Neuron (in vitro differentiated cells): ENCODE results near the gene MMP7.
"Not testable (repeated sequence)": the region's sequence is repeated elsewhere in the genome, so short reads cannot be mapped to it uniquely, and the experiment has no call there.

Source experiments
- H2AFZ ChIP-seq: one replicate; pipeline ENCODE4 v1.6.1; 2013; ENCODE audit warnings: low read depth, mild to moderate bottlenecking, inconsistent platforms, low read length, moderate library complexity
- H3K27me3 ChIP-seq: one replicate; pipeline ENCODE4 v1.6.1; 2013; ENCODE audit warnings: low read length; ENCODE audit not compliant: insufficient read depth
- H3K36me3 ChIP-seq: one replicate; pipeline ENCODE4 v1.6.1; 2013; ENCODE audit warnings: low read length; ENCODE audit not compliant: insufficient read depth
- H3K4me1 ChIP-seq: one replicate; pipeline ENCODE4 v1.6.1; 2013; ENCODE audit warnings: low read length; ENCODE audit not compliant: insufficient read depth
- H3K4me3 ChIP-seq: 2 replicates; pipeline ENCODE4 v1.5.1; 2013; ENCODE audit warnings: mild to moderate bottlenecking, low read length, moderate library complexity
- H3K9me3 ChIP-seq: one replicate; pipeline ENCODE4 v1.6.1; 2013; ENCODE audit warnings: low read length

The MMP7 gene

DNA sequence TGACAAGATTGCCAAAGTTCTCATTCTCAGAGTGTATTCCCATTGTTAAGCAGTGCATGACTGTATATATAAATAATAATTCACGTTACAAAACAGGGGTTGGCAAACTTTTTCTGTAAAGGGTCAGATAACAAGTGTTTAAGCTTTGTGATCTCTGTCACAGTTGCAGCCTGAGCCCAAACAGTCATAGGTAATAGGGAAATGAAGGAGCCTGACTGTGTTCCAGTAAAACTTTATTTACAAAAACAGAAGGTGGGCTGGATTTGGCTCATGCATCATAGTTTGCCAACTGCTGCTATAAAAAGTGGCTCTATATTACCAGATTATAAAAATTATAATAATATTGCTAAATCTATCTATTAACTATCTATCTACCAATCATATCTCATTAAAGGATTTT is 3.5 kb downstream of the MMP7 start:
- Histone ChIP-seq H3K36me3 (no peaks in the 10 kb centered on the region), H2AFZ (no peak overlapping the region), H3K4me1 (no peaks in the 10 kb centered on the region), H3K4me3 (no peak overlapping the region), H3K27me3 (no peaks in the 10 kb centered on the region), H3K9me3 (no peaks in the 10 kb centered on the region)

GRCh38 chr11:102523887-102524286 is 6.7 kb downstream of the MMP7 start:
- Histone ChIP-seq H3K36me3 (no peaks in the 10 kb centered on the region), H2AFZ (no peak overlapping the region), H3K4me3 (no peak overlapping the region), H3K27me3 (no peaks in the 10 kb centered on the region), H3K4me1 (no peaks in the 10 kb centered on the region), H3K9me3 (no peaks in the 10 kb centered on the region)

- Histone ChIP-seq H3K4me3 (no peak overlapping the region), H3K9me3 (no peaks in the 10 kb centered on the region), H3K4me1 (no peaks in the 10 kb centered on the region), H3K27me3 (no peaks in the 10 kb centered on the region), H2AFZ (no peak overlapping the region), H3K36me3 (no peaks in the 10 kb centered on the region)
Observed at GRCh38 chr11:102523189-102523570, 7.4 kb downstream of the MMP7 start.

DNA sequence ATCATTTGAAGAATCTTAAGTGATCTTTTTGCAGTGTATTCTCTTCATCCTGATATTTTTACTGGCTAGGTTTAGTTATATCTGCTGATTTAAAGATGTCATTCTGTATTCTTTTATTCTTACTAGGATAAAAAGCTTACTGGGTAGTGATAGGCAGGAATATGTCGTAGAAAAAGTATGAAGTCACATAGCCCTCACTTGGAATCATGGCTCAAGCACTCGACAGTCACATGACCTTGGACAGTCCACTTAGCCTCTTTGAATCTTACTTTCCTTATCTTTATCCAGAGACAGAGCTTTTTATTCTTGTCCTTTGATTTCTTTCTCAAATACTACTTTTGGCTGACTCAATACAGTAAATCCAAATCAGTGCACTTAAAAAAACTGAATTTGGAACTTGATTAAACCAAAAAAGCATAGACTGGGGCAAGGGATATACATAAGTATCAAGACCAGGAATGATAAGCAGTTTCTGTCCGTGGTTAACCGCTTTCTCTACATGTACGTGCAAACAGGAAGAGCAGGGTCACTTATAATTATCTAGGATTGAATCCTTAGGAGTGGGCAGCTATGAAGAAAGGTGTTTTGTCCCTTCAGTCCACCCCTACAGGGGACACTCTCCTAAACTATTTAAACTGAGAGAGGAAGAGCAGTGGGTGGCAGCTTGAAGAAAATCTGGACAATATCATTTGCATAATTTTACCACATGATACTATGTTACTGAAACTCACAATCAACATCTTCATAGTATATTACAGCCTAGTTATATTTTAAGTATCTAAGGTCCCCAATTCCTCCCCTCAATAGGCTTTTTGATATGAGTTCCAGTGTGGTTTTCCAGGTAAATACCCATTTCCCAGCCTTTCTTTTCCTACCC is 8.0 kb downstream of the MMP7 start:
- Histone ChIP-seq H2AFZ (no peak overlapping the region), H3K36me3 (no peaks in the 10 kb centered on the region), H3K4me3 (no peak overlapping the region), H3K9me3 (no peaks in the 10 kb centered on the region), H3K27me3 (no peaks in the 10 kb centered on the region), H3K4me1 (no peaks in the 10 kb centered on the region)

DNA sequence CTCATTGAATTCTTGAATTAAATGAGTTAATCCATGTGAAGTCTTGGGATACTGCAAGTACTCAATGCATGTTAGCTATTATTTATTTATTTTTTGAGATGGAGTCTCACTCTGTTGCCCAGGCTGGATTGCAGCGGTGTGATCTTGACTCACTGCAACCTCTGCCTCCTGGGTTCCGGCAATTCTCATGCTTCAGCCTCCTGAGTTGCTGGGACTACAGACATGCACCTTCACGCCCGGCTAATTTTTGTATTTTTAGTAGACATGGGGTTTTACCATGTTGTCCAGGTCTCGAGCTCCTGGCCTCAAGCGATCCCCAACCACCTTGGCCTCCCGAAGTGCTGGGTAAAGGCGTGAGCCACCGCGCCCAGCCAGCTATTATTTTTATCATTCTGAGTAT is 9.4 kb downstream of the MMP7 start:
- Histone ChIP-seq H3K27me3 (no peaks in the 10 kb centered on the region), H2AFZ (no peak overlapping the region), H3K4me3 (no peak overlapping the region), H3K4me1 (no peaks in the 10 kb centered on the region), H3K36me3 (no peaks in the 10 kb centered on the region), H3K9me3 (no peaks in the 10 kb centered on the region)

DNA sequence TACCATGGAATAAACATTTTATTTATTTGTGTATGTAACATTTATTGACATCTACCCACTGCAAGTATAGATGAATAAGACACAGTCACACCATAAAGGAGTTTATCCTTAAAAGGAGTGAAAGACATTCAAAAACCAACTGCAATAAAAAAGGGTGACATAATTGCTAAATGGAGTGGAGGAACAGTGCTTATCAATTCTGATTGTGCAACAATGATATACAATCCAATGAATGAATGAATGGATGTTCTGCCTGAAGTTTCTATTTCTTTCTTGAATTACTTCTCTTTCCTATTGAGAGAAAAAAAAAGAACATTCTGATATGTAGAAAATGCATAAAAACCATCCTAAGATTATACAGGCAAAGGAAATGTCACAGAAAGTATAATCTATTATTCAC is 10.0 kb downstream of the MMP7 start:
- H2AFZ ChIP-seq: no peak overlapping the region
- H3K27me3 ChIP-seq: no peaks in the 10 kb centered on the region
- no peaks in the 10 kb centered on the region for H3K36me3 ChIP-seq
- no peaks in the 10 kb centered on the region for H3K4me1 ChIP-seq
- no peak overlapping the region for H3K4me3 ChIP-seq
- H3K9me3 ChIP-seq: no peaks in the 10 kb centered on the region

- Histone ChIP-seq H2AFZ (no peak overlapping the region), H3K27me3 (peaks cover 4% of the 10 kb centered on the region), H3K4me3 (no peak overlapping the region), H3K36me3 (no peaks in the 10 kb centered on the region), H3K9me3 (no peaks in the 10 kb centered on the region), H3K4me1 (no peaks in the 10 kb centered on the region)
Observed at GRCh38 chr11:102518296-102519094, 12.1 kb downstream of the MMP7 start.

DNA sequence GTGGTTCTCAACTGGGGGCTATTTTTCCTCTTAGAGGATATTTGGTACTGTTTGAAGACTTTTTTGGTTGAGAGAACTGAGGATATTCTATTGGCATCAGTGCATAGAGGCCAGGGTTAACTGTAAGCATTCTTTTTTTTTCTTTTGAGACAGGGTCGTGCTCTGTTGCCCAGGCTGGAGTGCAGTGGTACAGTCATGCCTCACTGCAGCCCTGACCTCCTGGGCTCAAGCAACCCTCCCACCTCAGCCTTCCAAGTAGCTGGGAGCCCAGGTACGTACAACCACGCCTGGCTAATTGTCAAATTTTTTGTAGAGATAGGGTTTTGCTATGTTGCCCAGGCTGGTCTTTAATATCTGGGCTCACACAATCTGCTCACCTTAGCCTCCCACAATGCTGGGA is 12.9 kb downstream of the MMP7 start:
- Histone ChIP-seq H3K27me3 (peaks cover 4% of the 10 kb centered on the region), H3K9me3 (no peaks in the 10 kb centered on the region), H3K36me3 (no peaks in the 10 kb centered on the region), H3K4me1 (no peaks in the 10 kb centered on the region), H2AFZ (no peak overlapping the region), H3K4me3 (no peak overlapping the region)

DNA sequence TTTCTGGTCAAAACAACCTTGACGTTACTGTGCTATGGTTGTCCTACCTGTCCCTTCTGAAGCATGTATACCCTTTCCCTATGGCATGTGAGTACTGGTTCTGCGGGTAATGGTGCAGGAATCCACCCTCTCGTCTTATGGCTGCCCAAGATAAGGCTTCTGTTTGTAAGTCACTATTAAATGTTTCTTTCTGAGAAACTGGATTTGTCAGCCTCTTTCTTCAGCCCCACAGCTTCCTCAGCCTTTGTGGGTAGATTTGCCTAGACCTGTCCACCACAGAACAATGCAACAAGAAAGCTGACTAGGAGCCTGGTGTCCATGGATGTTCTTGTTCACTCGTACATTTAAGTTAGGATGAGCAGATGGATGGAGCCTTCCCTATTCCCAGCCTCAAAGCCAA is 14.4 kb downstream of the MMP7 start:
- no peak overlapping the region for H2AFZ ChIP-seq
- peaks cover 4% of the 10 kb centered on the region for H3K27me3 ChIP-seq
- no peaks in the 10 kb centered on the region for H3K4me1 ChIP-seq
- no peaks in the 10 kb centered on the region for H3K9me3 ChIP-seq
- H3K4me3 ChIP-seq: no peak overlapping the region
- H3K36me3 ChIP-seq: no peaks in the 10 kb centered on the region

DNA sequence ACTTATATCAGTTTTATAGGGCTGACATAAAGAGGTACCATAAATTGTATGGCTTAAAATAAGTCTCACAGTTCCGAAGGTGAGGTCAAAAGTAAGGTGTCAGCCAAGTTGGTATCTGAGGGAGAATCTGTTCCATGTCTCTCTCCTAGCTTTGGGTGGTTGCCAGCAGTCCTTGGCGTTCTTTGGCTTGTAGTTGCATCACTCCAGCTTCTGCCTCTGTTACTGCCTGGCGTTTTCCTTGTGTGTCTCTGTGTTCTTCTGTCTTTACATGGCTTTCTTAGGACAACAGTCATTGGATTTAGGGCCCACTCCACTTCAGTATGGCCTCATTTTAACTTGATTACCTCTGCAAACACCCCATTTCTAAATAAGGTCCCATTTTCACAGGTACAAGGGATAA is 16.7 kb downstream of the MMP7 start:
- peaks cover 4% of the 10 kb centered on the region for H3K27me3 ChIP-seq
- H3K4me3 ChIP-seq: no peak overlapping the region
- no peaks in the 10 kb centered on the region for H3K9me3 ChIP-seq
- H2AFZ ChIP-seq: no peak overlapping the region
- no peaks in the 10 kb centered on the region for H3K36me3 ChIP-seq
- H3K4me1 ChIP-seq: no peaks in the 10 kb centered on the region

DNA sequence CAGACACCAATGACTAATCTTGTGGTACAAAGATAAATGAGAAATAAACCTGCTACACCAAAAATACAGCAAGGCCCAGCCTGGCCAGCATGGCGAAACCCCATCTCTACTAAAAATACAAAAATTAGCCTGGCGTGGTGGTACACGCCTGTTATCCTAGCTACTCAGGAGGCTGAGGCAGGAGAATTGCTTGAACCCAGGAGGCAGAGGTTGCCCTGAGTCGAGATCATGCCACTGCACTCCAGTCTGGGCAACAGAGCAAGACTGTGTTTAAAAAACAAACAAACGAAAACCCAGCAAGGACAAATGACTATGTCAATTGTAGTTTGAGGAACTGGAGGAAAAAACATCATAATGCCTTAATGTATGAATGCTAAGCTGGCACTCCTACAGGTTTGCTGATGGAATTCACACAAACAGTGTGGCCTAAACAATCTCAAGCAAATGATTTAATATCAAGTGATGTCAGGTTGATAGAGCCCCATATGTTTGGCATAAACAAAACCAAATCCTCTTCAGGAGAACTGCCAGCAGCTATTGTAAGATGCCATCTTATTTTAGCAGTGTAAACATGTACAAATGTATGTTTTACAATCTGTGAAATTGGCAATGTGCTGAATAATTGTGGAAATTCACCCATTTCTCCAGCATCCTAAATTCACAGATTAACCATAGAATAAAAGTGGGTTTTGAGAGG is 20.0 kb downstream of the MMP7 start:
- no peaks in the 10 kb centered on the region for H3K4me1 ChIP-seq
- no peak overlapping the region for H3K4me3 ChIP-seq
- H3K9me3 ChIP-seq: no peaks in the 10 kb centered on the region
- no peaks in the 10 kb centered on the region for H3K36me3 ChIP-seq
- peaks cover 4% of the 10 kb centered on the region for H3K27me3 ChIP-seq
- H2AFZ ChIP-seq: no peak overlapping the region

DNA sequence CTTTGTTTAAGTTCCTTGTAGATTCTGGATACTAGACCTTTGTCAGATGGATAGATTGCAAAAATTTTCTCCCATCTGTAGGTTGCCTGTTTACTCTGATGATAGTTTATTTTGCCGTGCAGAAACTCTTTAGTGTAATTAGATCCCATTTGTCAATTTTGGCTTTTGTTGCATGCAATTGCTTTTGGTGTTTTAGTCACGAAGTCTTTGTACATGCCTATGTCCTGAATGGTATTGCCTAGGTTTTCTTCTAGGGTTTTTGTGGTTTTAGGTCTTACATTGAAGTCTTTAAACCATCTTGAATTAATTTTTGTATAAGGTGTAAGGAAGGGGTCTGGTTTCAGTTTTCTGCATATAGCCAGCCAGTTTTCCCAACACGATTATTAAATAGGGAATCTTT is 27.7 kb downstream of the MMP7 start:
- H3K36me3 ChIP-seq: not testable (repeated sequence)

DNA sequence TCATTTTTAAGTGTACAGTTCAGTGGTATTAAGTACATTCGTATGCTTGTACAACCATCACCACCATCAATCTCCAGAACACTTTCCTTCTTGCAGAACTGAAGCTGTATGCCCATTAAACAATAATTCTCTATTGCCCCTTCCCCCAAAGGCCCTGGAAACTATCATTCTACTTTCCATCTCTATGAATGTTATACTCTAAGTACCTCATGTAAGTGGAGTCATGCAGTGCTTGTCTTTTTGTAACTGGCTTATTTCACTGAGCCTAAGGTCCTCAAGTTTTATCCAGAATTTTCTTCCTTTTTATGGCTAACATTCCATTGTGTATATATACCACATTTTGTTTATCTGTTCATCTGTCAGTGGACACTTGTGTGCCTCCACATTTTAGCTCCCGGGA is 29.7 kb downstream of the MMP7 start:
- no peak overlapping the region for H2AFZ ChIP-seq
- no peaks in the 10 kb centered on the region for H3K27me3 ChIP-seq
- H3K9me3 ChIP-seq: no peaks in the 10 kb centered on the region
- no peak overlapping the region for H3K4me3 ChIP-seq
- H3K36me3 ChIP-seq: no peaks in the 10 kb centered on the region
- no peaks in the 10 kb centered on the region for H3K4me1 ChIP-seq

More for the DNA sequence above, 27.7 kb downstream of the MMP7 start:
- not testable (repeated sequence) for H3K4me1 ChIP-seq, H3K27me3 ChIP-seq, H3K4me3 ChIP-seq, H2AFZ ChIP-seq, H3K9me3 ChIP-seq
